CD4-positive, alpha-beta T cell (primary cell): ENCODE results near the gene MAP3K14. TPM values are rescaled to one million over a fixed set of nuclear protein-coding genes. Genes with fewer than 3 reads are reported as not detected.

Experiments
- ATAC-seq: fragments of 200-7000 bp; cut with Tn5 transposase; one replicate; pipeline ENCODE4 v1.10.0; 2022; ENCODE audit warnings: mild to moderate bottlenecking; ENCODE audit not compliant: poor library complexity
- CTCF ChIA-PET: fragments of 350-600 bp; sonication (Branson Sonifier 250); formaldehyde crosslinking; loops from one replicate; lab custom pipeline; 2021; ENCODE audit warnings: antibody characterized with exemption, inconsistent platforms; lab: Charles Lee
- POLR2A ChIA-PET: fragments of 350-600 bp; sonication (Branson Sonifier 250); formaldehyde crosslinking; loops from one replicate; lab custom pipeline; 2021; ENCODE audit warnings: antibody characterized with exemption, inconsistent platforms; lab: Charles Lee
- DNase-seq, 14 experiments: peaks; one replicate each; pipeline ENCODE4 v3.0.0-alpha.2; 2013 to 2020; ENCODE audit warnings: mixed read lengths in 2 of 14
- H3K27ac ChIP-seq, 2 donors: one replicate each; pipeline versions ENCODE4 v1.5.1 to v1.7.0; 2013; ENCODE audit warnings: low read length in 2 of 2, low read depth in 1 of 2, mild to moderate bottlenecking in 1 of 2
- H3K27me3 ChIP-seq, 2 experiments: 1 replicate in 1 of 2; 2 replicates in 1 of 2; pipeline versions ENCODE4 v1.6.1 to v1.7.0; 2013; ENCODE audit warnings: low read length in 2 of 2, control low read depth in 1 of 2, mild to moderate bottlenecking in 1 of 2, moderate library complexity in 1 of 2; ENCODE audit not compliant: insufficient read depth in 2 of 2, control insufficient read depth in 1 of 2
- H3K36me3 ChIP-seq: one replicate; pipeline ENCODE4 v1.6.1; 2013; ENCODE audit warnings: low read length, control low read depth; ENCODE audit not compliant: insufficient read depth
- H3K4me1 ChIP-seq: one replicate; pipeline ENCODE4 v1.6.1; 2013; ENCODE audit warnings: low read length, control low read depth; ENCODE audit not compliant: insufficient read depth
- H3K4me3 ChIP-seq: one replicate; pipeline ENCODE4 v1.5.1; 2013; ENCODE audit warnings: mild to moderate bottlenecking, low read length, moderate library complexity
- H3K9me3 ChIP-seq, 2 experiments: 1 replicate in 1 of 2; 2 replicates in 1 of 2; pipeline versions ENCODE4 v1.6.1 to v1.7.0; 2013; ENCODE audit warnings: low read length in 2 of 2, mild to moderate bottlenecking in 2 of 2, control low read depth in 1 of 2, moderate library complexity in 1 of 2; ENCODE audit not compliant: control insufficient read depth in 1 of 2, insufficient read depth in 1 of 2
- H3K27ac Mint-ChIP-seq: one replicate; pipeline ENCODE4 v1.8.0; 2020; ENCODE audit warnings: mixed read lengths
- H3K27me3 Mint-ChIP-seq: one replicate; pipeline ENCODE4 v1.8.0; 2021; ENCODE audit warnings: mixed read lengths
- H3K36me3 Mint-ChIP-seq: one replicate; pipeline ENCODE4 v1.8.0; 2021; ENCODE audit warnings: low read depth, mixed read lengths
- H3K4me1 Mint-ChIP-seq: one replicate; pipeline ENCODE4 v1.8.0; 2021; ENCODE audit warnings: low read depth, mixed read lengths
- H3K4me3 Mint-ChIP-seq: one replicate; pipeline ENCODE4 v1.8.0; 2020; ENCODE audit warnings: mild to moderate bottlenecking, mixed read lengths
- H3K9me3 Mint-ChIP-seq: one replicate; pipeline ENCODE4 v1.8.0; 2020; ENCODE audit warnings: mixed read lengths
- intact Hi-C, 2 experiments: fragments of 100-400 bp; cut with DNase I in 1 of 2; cut with micrococcal nuclease in 1 of 2; formaldehyde crosslinking; loops; one replicate each; pipeline versions ENCODE4 v1.15.1 to v1.9.0; 2023 to 2025; cut with DNase I, micrococcal nuclease
- total RNA-seq, 174 experiments: library from RNA in 2 of 174; stranded (reverse) in 2 of 174; gene quantifications; one replicate each; pipeline ENCODE4 v1.2.3 and lab custom pipeline; 2021 to 2026
- TF ChIP-seq, protein P1 (sequence below): fragments of 200-600 bp; IDR thresholded peaks from one replicate; pipeline ENCODE4 v1.8.0; 2022; ENCODE audit warnings: antibody characterized with exemption, mild to moderate bottlenecking

Gene MAP3K14
- total RNA-seq, 2 experiments from 2014 or later, result 41.4 to 46.5 TPM

DNA sequence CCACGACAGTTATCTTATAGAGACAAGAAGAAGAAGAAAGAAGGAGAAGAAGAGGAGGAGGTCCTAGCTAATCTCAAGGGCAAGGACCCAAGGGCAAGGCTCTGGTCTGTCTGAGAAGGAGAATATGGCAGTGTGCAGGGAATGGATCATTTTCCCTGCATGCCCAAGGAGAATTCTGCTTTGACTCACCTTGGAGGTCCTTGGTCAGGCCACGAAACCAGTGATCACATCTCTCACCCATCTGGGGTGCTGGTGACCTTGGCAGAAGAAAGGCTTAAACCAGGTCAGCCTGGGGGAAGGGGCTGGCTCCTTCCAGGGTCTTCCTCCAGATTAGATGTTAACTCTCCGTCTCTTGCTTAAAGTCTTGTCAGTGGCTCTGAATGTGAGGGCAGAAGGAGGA is 96.7 kb downstream of the MAP3K14 start:
- DNase-seq (no peak), ATAC-seq (no peak)
- POLR2A ChIA-PET, result interaction anchor here (0.6 to 16.4 kb wide), 12 partner anchors 11 to 165 kb away, joined by 3 to 346 read pairs (median 8); partner anchors contain the start of genes ACBD4, HEXIM1 and HEXIM2
- no peaks in the 10 kb centered on the region for H3K27me3 Mint-ChIP-seq
- CTCF ChIA-PET, result interaction anchor here (1.2 to 6.0 kb wide), 14 partner anchors 10 to 165 kb away, joined by 3 to 112 read pairs (median 16); partner anchors contain the start of genes ACBD4, HEXIM1 and MAP3K14
- intact Hi-C loops, result loop anchor here in 1 of 2 experiments (5.0 kb wide), 1 partner anchor 367 kb away; no protein-coding TSS in a partner anchor
- H3K36me3 Mint-ChIP-seq, result peaks cover 71% of the 10 kb centered on the region
- Histone ChIP-seq H3K9me3 (no peaks in the 10 kb centered on the region), H3K4me1 (peaks cover 48% of the 10 kb centered on the region), H3K27me3 (no peaks in the 10 kb centered on the region), H3K4me3 (peak overlapping the region; percentile 99), H3K36me3 (peaks cover 22% of the 10 kb centered on the region), H3K27ac (peak overlapping the region; percentile 69 to 79)
- peak overlapping the region; percentile 76 for H3K27ac Mint-ChIP-seq
- TF ChIP-seq, protein P1, sequence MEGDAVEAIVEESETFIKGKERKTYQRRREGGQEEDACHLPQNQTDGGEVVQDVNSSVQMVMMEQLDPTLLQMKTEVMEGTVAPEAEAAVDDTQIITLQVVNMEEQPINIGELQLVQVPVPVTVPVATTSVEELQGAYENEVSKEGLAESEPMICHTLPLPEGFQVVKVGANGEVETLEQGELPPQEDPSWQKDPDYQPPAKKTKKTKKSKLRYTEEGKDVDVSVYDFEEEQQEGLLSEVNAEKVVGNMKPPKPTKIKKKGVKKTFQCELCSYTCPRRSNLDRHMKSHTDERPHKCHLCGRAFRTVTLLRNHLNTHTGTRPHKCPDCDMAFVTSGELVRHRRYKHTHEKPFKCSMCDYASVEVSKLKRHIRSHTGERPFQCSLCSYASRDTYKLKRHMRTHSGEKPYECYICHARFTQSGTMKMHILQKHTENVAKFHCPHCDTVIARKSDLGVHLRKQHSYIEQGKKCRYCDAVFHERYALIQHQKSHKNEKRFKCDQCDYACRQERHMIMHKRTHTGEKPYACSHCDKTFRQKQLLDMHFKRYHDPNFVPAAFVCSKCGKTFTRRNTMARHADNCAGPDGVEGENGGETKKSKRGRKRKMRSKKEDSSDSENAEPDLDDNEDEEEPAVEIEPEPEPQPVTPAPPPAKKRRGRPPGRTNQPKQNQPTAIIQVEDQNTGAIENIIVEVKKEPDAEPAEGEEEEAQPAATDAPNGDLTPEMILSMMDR, result no peak
- peak overlapping the region; percentile 91 for H3K4me3 Mint-ChIP-seq
- peaks cover 42% of the 10 kb centered on the region for H3K4me1 Mint-ChIP-seq
- H3K9me3 Mint-ChIP-seq, result no peaks in the 10 kb centered on the region

DNA sequence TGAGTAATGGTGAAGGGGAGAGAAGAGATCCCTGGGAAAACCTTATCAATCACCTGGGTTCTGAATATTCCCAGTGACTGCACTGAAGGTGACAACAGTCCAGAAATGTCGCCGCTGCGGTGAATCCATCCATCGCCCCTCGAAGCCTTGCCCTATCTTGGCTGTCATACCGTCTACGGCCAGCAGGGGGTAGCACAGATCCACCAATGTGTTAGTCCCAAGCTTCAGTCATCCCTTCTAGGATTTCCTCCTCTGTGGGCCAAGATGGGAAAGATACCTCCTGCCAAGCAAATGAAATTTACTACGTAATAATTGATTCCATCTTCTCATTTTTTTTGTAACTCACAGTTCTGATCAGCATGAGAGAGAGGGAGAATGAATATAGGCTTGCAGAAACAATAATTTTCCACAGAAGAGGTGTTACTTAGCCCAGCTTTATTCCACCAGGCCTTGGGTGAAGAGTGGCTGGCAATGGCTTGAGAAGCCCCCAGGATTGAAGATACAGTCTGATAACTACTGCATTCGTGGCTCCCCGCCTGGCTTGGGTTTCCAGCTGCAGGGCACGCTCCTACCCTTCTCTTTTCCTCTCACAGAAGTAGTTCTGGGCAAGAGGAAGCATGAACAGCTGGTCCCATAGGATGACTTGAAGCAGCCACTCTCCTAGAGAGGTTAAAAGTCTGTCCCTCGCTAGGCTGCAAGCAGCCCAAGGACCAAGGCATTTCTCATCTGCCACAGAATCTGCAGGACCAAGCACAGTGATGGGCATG is 97.7 kb downstream of the MAP3K14 start:
- ChIA-PET POLR2A (interaction anchor here (0.5 to 16.4 kb wide), 17 partner anchors 9 to 174 kb away, joined by 3 to 346 read pairs (median 6); partner anchors contain the start of genes ACBD4, HEXIM1, HEXIM2 and MAP3K14), CTCF (interaction anchor here (0.6 to 6.0 kb wide), 24 partner anchors 8 to 168 kb away, joined by 3 to 112 read pairs (median 8); partner anchors contain the start of genes ACBD4, HEXIM1 and MAP3K14)
- H3K9me3 Mint-ChIP-seq, result no peaks in the 10 kb centered on the region
- H3K4me1 Mint-ChIP-seq, result peaks cover 36% of the 10 kb centered on the region
- intact Hi-C loops, result loop anchor here (1.0 to 2.0 kb wide), 4 partner anchors 16 to 166 kb away; no protein-coding TSS in a partner anchor
- ATAC-seq (peak; percentile 43), DNase-seq (peak; percentile 74 to 94 (median 86))
- TF ChIP-seq, protein P1, result peak; percentile 99
- Histone ChIP-seq H3K4me1 (peaks cover 38% of the 10 kb centered on the region), H3K27ac (peak overlapping the region in 1 of 2 donors; percentile 17), H3K27me3 (no peaks in the 10 kb centered on the region), H3K9me3 (no peaks in the 10 kb centered on the region), H3K36me3 (peaks cover 24% of the 10 kb centered on the region), H3K4me3 (peak overlapping the region; percentile 4)
- peak overlapping the region; percentile 76 for H3K27ac Mint-ChIP-seq
- peaks cover 71% of the 10 kb centered on the region for H3K36me3 Mint-ChIP-seq
- H3K27me3 Mint-ChIP-seq, result no peaks in the 10 kb centered on the region
- H3K4me3 Mint-ChIP-seq, result peak overlapping the region; percentile 91

Other genes starting within 250 kb of the MAP3K14 start
- gene PLCD3, start 184.5 kb downstream of the MAP3K14 start, total RNA-seq, result 1 to 10 TPM; 1.8 to 2.4 TPM
- 10 to 100 TPM; 24.8 to 26.3 TPM for gene ACBD4, start 181.3 kb downstream of the MAP3K14 start, total RNA-seq
- 10 to 100 TPM; 50.5 to 50.9 TPM for gene HEXIM1, start 168.5 kb downstream of the MAP3K14 start, total RNA-seq
- 1 to 10 TPM; 1.3 to 1.5 TPM for gene HEXIM2, start 155.1 kb downstream of the MAP3K14 start, total RNA-seq
- gene FMNL1, start 95.1 kb downstream of the MAP3K14 start, total RNA-seq, result 100 to 1,000 TPM; 378 to 387 TPM
- under 1 TPM; 0.20 to 0.27 TPM for gene SPATA32, start 54.9 kb downstream of the MAP3K14 start, total RNA-seq
- 10 to 100 TPM; 33.3 to 35.2 TPM for gene ARHGAP27, start 115.8 kb upstream of the MAP3K14 start, total RNA-seq
- 100 to 1,000 TPM; 108 to 118 TPM for gene PLEKHM1, start 173.7 kb upstream of the MAP3K14 start, total RNA-seq